Measurements from ENCODE around the gene IFT122.

DNA sequence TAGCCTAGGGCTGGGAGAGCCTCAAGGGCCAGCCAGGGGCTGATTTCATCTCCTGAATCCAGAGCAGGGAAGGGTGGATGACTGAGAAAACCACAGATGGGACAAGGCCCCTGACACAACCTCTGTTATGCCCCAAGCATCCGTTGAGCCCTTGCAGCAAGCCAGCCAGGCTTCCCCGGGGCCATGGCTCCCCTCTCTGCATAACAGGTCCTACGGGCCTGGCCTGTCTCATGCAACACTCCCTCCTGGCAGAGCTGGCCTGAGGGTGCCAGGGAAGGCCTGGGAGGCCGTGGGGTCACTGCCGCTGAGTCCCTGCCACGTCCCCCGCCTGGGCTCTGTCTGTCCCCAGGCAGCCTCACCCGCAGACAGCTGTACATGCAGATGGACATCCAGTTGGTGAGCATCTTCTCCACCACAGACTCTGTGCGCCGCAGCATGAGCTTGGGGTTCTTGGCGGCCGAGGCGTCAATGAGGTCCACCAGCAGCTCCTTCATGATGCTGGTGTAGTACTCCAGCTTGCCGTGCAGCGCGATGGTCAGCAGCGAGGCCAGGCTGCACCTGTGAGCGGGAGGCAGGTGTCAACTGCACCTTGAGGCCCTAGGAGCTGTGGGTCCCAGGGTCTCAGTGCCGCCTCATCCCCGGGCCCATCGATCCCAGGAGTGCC, 125.1 kb downstream of the IFT122 start:
- TF ChIP-seq, protein P1, sequence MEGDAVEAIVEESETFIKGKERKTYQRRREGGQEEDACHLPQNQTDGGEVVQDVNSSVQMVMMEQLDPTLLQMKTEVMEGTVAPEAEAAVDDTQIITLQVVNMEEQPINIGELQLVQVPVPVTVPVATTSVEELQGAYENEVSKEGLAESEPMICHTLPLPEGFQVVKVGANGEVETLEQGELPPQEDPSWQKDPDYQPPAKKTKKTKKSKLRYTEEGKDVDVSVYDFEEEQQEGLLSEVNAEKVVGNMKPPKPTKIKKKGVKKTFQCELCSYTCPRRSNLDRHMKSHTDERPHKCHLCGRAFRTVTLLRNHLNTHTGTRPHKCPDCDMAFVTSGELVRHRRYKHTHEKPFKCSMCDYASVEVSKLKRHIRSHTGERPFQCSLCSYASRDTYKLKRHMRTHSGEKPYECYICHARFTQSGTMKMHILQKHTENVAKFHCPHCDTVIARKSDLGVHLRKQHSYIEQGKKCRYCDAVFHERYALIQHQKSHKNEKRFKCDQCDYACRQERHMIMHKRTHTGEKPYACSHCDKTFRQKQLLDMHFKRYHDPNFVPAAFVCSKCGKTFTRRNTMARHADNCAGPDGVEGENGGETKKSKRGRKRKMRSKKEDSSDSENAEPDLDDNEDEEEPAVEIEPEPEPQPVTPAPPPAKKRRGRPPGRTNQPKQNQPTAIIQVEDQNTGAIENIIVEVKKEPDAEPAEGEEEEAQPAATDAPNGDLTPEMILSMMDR (conservative IDR thresholded peaks at IDR 0.05; ENCODE audit: low read length) = no peak
- no peak for TF ChIP-seq EZH2phosphoT487 (IDR thresholded peaks at IDR 0.05; ENCODE audit: borderline replicate concordance, low read depth, low read length)
